Stimulated activated naive B cell treated with anti-CD40 and anti-IgM and Interleukin-4, amounts not matched to agents 10 μg/mL and 1 μg/mL and 100 μg/mL, for 72 hours (primary cell): ENCODE results near the gene TP73.
"Not testable (repeated sequence)": the region's sequence is repeated elsewhere in the genome, so short reads cannot be mapped to it uniquely, and the experiment has no call there.

ENCODE experiments used
- ATAC-seq, 2 donors: fragments of 150-1000 bp; cut with Tn5 transposase; replicated peaks; 2 replicates each; pipeline ENCODE4 v1.10.0; 2021; ENCODE audit warnings: moderate library complexity in 1 of 2
- DNase-seq: peaks from one replicate; pipeline ENCODE4 v3.0.0; 2021
- H3K27ac Mint-ChIP-seq: one replicate; pipeline ENCODE4 v1.8.0; 2022; ENCODE audit warnings: mild to moderate bottlenecking, mixed read lengths
- H3K27me3 Mint-ChIP-seq, 2 donors: one replicate each; pipeline ENCODE4 v1.8.0; 2022; ENCODE audit warnings: mixed read lengths in 2 of 2
- H3K36me3 Mint-ChIP-seq, 2 donors: one replicate each; pipeline ENCODE4 v1.8.0; 2022; ENCODE audit warnings: mixed read lengths in 2 of 2, mild to moderate bottlenecking in 1 of 2
- H3K4me1 Mint-ChIP-seq, 2 donors: one replicate each; pipeline ENCODE4 v1.8.0; 2022; ENCODE audit warnings: mixed read lengths in 2 of 2, mild to moderate bottlenecking in 1 of 2
- H3K4me3 Mint-ChIP-seq, 2 donors: one replicate each; pipeline ENCODE4 v1.8.0; 2022; ENCODE audit warnings: mild to moderate bottlenecking in 2 of 2, mixed read lengths in 2 of 2, moderate library complexity in 1 of 2
- H3K9me3 Mint-ChIP-seq, 2 donors: one replicate each; pipeline ENCODE4 v1.8.0; 2022; ENCODE audit warnings: mixed read lengths in 2 of 2, mild to moderate bottlenecking in 1 of 2

The TP73 gene

GRCh38 chr1:3611170-3612019 lies 40.9 kb upstream of the TP73 start, which contains the start of gene MEGF6:
TSS of gene MEGF6 (minus strand) at chr1:3611508. CDS start at chr1:3611268, 240 bp downstream.
- ATAC-seq: peak; percentile 48 to 57
- H3K27me3 Mint-ChIP-seq: peaks cover 31 to 38% of the 10 kb centered on the region in 2 donors
- no peaks in the 10 kb centered on the region for H3K9me3 Mint-ChIP-seq
- no peak within 1 kb of the TSS for H3K27ac Mint-ChIP-seq
- H3K4me3 Mint-ChIP-seq: peak within 1 kb of the TSS; percentile 83
- H3K36me3 Mint-ChIP-seq: no peaks in the 10 kb centered on the region
- no peak for DNase-seq
- H3K4me1 Mint-ChIP-seq: peaks cover 18% of the 10 kb centered on the region in 2 donors

GRCh38 chr1:3612123-3612522 lies 40.2 kb upstream of the TP73 start:
- Mint-ChIP-seq H3K27ac (no peak overlapping the region), H3K4me3 (peak overlapping the region; percentile 83), H3K9me3 (no peaks in the 10 kb centered on the region), H3K27me3 (peaks cover 31 to 38% of the 10 kb centered on the region in 2 donors), H3K36me3 (no peaks in the 10 kb centered on the region), H3K4me1 (peaks cover 18% of the 10 kb centered on the region in 2 donors)
- DNase-seq (no peak), ATAC-seq (no peak)

DNA sequence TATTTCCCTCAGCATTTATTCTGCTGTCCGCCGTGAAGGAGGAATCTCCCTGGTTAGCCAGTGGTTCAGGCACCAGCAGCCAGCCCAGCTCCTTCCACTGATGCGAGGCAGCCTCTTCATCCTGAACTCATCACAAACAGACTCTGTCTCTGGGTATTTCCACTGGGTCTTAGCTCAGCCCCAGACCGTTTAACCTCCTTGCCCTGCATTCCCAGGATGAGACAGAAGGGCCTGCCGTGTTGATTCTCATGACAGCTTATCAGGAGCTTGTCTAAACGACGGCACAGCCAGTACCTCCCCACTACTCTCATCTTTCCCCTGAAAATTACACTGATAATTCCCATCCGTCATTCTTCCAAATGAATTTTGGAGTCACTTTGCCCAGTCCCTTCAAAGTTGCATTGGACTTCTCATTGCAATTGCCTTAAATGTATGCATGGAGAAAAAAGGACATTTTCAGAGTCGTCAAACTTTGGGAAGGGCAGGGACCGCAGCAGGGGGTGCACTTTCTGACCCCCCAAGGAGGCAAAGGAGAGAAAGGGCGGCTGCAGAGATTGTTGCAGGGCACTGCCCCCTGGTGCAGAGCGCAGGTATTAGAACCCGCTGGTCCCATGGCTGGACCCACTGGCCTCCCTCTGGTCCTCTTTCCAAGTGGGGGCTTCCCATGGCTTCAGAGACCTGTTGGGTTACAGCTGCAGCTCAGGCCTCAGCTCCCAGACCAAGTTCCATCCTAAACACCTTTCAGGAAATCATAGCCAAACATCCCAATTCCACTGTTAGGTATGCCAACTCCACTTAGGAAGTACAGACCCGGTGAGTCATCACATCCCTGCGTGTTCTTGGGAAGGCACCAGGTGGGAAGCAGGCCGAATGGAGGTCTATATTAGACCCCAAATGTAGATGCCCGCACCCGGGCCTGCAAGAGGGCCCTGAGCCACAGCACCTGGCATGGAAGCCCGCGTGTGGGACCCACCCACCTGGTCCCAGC lies 37.3 kb upstream of the TP73 start:
- Mint-ChIP-seq H3K4me3 (no peak overlapping the region), H3K36me3 (no peaks in the 10 kb centered on the region), H3K27ac (no peak overlapping the region), H3K9me3 (no peaks in the 10 kb centered on the region), H3K4me1 (peaks cover 18 to 27% of the 10 kb centered on the region in 2 donors), H3K27me3 (peaks cover 22 to 33% of the 10 kb centered on the region in 2 donors)
- DNase-seq (no peak), ATAC-seq (no peak)

GRCh38 chr1:3616861-3617260 lies 35.5 kb upstream of the TP73 start:
- Mint-ChIP-seq H3K9me3 (no peaks in the 10 kb centered on the region), H3K27me3 (peaks cover 9 to 24% of the 10 kb centered on the region in 2 donors), H3K27ac (no peak overlapping the region), H3K4me1 (peaks cover 16 to 20% of the 10 kb centered on the region in 2 donors), H3K36me3 (no peaks in the 10 kb centered on the region), H3K4me3 (no peak overlapping the region)
- ATAC-seq: no peak
- DNase-seq: no peak

DNA sequence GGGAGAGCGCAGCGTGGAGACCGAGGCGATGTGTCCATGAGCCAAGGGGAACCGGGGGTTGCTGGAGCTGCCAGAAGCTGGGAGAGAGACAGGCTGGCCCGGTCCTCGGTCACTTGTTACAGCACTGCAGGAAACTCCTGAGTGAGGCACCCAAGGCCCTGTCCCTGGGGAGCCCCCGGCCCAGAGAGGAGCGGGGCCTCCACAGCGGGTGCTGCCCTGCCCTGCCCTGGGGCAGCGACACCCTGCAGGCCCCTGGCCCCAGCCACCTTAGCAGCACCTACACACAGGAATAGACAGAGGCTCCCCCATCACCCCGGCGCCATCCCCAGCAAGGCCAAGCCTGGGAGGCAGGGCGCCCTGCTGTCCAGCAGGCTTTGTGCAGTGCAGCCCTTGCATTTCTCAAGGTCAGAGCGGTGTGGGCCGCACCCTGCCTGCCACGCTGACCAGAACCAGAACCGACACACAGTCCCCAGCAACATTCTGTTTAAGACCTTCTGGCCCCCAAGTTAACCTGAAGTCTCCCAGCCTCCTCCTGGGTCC lies 34.4 kb upstream of the TP73 start:
- Mint-ChIP-seq H3K27ac (no peak overlapping the region), H3K36me3 (no peaks in the 10 kb centered on the region), H3K4me3 (no peak overlapping the region), H3K4me1 (peaks cover 15 to 20% of the 10 kb centered on the region in 2 donors), H3K9me3 (no peaks in the 10 kb centered on the region), H3K27me3 (peaks cover 5 to 20% of the 10 kb centered on the region in 2 donors)
- no peak for DNase-seq
- ATAC-seq: no peak

- Mint-ChIP-seq H3K9me3 (no peaks in the 10 kb centered on the region), H3K36me3 (no peaks in the 10 kb centered on the region), H3K27me3 (peaks cover 5 to 16% of the 10 kb centered on the region in 2 donors), H3K27ac (no peak overlapping the region), H3K4me1 (peaks cover 19 to 26% of the 10 kb centered on the region in 2 donors), H3K4me3 (no peak overlapping the region)
- DNase-seq (no peak), ATAC-seq (no peak)
Measured at GRCh38 chr1:3618531-3618880, 33.8 kb upstream of the TP73 start.

DNA sequence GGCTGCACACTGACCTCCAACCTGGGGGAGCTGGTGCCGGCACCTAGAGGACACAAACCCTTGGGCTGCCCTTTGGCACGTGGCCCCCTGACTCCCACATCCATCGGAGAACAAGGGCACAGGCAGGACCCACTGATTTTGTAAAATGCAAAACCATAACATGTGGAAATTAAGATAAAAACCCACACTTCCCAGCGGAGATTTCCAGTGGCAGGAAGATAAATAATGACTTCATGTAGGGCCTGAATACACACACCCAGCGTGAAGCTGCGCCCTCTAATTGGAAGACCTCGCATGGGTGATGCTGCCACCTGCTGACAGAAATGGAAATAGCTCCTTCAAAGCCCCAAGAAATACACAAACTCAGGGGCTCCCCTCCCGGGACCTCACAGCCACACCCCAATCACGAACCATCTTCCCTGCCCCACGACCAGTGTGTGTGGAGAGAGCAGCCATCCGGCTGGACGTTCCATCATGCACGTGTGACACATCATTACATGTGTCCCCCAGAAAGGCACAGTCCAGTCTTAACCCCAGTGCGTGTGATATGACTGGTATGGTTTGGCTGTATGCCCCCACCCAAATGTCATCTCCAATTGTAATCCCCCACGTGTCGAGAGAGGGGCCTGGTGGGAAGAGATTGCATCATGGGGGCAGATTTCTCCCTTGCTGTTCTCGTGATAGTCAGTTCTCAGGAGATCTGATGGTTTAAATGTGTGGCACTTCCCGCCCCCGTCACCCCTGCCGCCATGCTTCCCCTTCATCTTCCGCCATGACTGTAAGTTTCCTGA lies 33.2 kb upstream of the TP73 start:
- DNase-seq (peak; percentile 61), ATAC-seq (peak; percentile 87 to 88)
- Mint-ChIP-seq H3K27me3 (peaks cover 1 to 11% of the 10 kb centered on the region in 2 donors), H3K36me3 (no peaks in the 10 kb centered on the region), H3K27ac (no peak overlapping the region), H3K9me3 (no peaks in the 10 kb centered on the region), H3K4me3 (no peak overlapping the region), H3K4me1 (peaks cover 21 to 32% of the 10 kb centered on the region in 2 donors)

DNA sequence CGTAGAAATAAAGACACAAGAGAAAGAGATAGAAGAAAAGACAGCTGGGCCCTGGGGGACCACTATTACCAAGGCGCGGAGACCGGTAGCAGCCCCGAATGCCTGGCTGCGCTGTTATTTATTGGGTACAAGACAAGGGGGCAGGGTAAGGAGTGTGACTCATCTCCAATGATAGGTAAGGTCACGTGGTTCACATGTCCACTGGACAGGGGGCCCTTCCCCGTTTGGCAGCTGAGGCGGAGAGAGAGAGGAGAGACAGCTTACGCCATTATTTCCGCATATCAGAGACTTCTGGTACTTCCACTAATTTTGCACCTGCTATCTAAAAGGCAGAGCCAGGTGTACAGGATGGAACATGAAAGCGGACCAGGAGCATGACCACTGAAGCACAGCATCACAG lies 31.6 kb upstream of the TP73 start:
- peaks cover 0 to 2% of the 10 kb centered on the region in 2 donors for H3K27me3 Mint-ChIP-seq
- H3K27ac Mint-ChIP-seq: no peak overlapping the region

GRCh38 chr1:3621151-3621671 lies 31.1 kb upstream of the TP73 start:
- not testable (repeated sequence) for H3K4me3 Mint-ChIP-seq, ATAC-seq, H3K27me3 Mint-ChIP-seq, H3K9me3 Mint-ChIP-seq, H3K27ac Mint-ChIP-seq, DNase-seq, H3K36me3 Mint-ChIP-seq
- H3K4me1 Mint-ChIP-seq: peaks cover 29 to 45% of the 10 kb centered on the region in 2 donors

More for the DNA sequence above, 31.6 kb upstream of the TP73 start:
- Mint-ChIP-seq H3K4me1 (peaks cover 27 to 40% of the 10 kb centered on the region in 2 donors), H3K4me3 (no peak overlapping the region), H3K9me3 (no peaks in the 10 kb centered on the region), H3K36me3 (no peaks in the 10 kb centered on the region)
- DNase-seq (no peak), ATAC-seq (no peak)

DNA sequence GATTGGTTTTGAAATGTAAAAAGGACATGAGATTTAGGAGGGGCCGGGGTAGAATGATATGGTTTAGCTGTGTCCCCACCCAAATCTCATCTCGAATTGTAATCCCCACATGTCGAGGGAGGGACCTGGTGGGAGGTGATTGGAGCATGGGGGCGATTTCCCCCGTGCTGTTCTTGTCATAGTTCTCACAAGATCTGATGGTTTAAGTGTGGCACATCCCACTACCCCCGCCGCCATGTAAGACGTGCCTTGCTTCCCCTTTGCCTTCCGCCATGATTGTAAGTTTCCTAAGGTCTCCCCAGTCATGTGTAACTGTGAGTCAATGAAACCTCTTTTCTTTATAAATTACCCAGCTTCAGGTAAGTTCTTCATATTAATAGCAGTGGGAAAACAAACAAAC lies 30.2 kb upstream of the TP73 start:
- not testable (repeated sequence) for H3K4me3 Mint-ChIP-seq, H3K27me3 Mint-ChIP-seq, H3K9me3 Mint-ChIP-seq, ATAC-seq, H3K36me3 Mint-ChIP-seq, DNase-seq, H3K27ac Mint-ChIP-seq
- H3K4me1 Mint-ChIP-seq: peaks cover 29 to 45% of the 10 kb centered on the region in 2 donors

DNA sequence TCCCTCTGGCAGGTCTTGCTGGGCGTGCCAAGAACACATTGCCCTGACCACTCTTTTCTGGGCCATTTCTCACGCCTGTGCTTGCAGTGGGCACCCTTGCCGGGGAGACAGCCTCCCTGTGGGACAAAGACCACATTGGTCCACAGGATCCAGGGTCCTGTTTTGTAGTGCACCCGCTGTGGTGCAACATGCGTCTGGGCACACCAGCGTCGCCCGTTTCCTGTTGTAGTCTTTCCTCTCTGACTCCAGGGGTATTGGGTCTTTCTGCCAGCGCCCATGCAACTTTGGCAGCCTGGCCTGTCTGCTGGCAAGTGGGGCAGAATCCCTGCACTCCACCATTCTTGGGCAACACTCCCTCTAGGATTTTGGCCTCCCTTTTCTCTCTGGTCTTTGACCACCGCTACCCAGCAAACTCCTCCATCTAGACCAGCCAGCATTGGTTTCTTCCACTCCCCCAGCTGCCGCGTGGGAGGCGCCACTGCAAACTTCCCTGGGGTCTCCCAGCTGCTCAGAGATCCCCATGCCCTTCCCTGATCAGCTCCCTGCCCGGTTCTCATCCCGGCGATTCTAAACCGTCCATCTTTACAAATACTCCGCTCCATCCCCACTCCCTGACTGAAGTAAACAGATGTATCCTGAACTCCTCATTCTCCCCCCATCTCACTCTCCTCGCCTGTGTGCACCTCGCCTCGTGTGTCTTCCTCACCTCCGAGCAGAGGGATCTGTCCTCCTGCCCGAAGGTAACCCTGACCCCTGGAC lies 28.7 kb upstream of the TP73 start:
- Mint-ChIP-seq H3K36me3 (peaks cover 2 to 7% of the 10 kb centered on the region in 2 donors), H3K27ac (peak overlapping the region; percentile 63), H3K4me3 (peak overlapping the region; percentile 89 to 90), H3K27me3 (no peaks in the 10 kb centered on the region), H3K9me3 (no peaks in the 10 kb centered on the region), H3K4me1 (peaks cover 29 to 45% of the 10 kb centered on the region in 2 donors)
- DNase-seq (no peak), ATAC-seq (no peak)

- Mint-ChIP-seq H3K27me3 (no peaks in the 10 kb centered on the region), H3K4me3 (peak within 1 kb of the TSS; percentile 89 to 90), H3K9me3 (no peaks in the 10 kb centered on the region), H3K36me3 (peaks cover 2 to 7% of the 10 kb centered on the region in 2 donors), H3K4me1 (peaks cover 26 to 38% of the 10 kb centered on the region in 2 donors), H3K27ac (peak within 1 kb of the TSS; percentile 91)
- DNase-seq (peak; percentile 96), ATAC-seq (peak; percentile 95 to 96)
Measured at GRCh38 chr1:3624200-3625136, 27.8 kb upstream of the TP73 start, which contains the start of gene TPRG1L. TSS of gene TPRG1L (plus strand) at chr1:3625015. CDS start at chr1:3625073, 58 bp downstream.
